Fibroblast of lung (primary cell): ENCODE data around the gene NPM1. TPM values are rescaled to one million over a fixed set of nuclear protein-coding genes. Genes with fewer than 3 reads are reported as not detected.
A peak's percentile ranks its signal among the peaks of the same experiment; 100 is the strongest.

Source experiments
- DNase-seq, 2 donors: peaks; one replicate each; pipeline versions ENCODE4 v3.0.0 to v3.0.0-alpha.2; 2010; ENCODE audit warnings: low read depth in 2 of 2
- H2AFZ ChIP-seq: 2 replicates; pipeline ENCODE4 v1.5.1; 2012; ENCODE audit warnings: low read length, control low read depth, inconsistent platforms
- H3K27ac ChIP-seq: 2 replicates; pipeline ENCODE4 v1.5.1; 2011; ENCODE audit warnings: low read length, control low read depth; ENCODE audit not compliant: insufficient read depth
- H3K27me3 ChIP-seq: 2 replicates; pipeline ENCODE4 v1.5.1; 2011; ENCODE audit warnings: mild to moderate bottlenecking, low read length; ENCODE audit not compliant: control insufficient read depth, insufficient read depth
- H3K36me3 ChIP-seq: 2 replicates; pipeline ENCODE4 v1.5.1; 2011; ENCODE audit warnings: low read length; ENCODE audit not compliant: control insufficient read depth, insufficient read depth
- H3K4me1 ChIP-seq: 2 replicates; pipeline ENCODE4 v1.5.1; 2011; ENCODE audit warnings: low read length; ENCODE audit not compliant: control insufficient read depth, insufficient read depth; ENCODE audit errors: extremely low read depth
- H3K4me2 ChIP-seq: 2 replicates; pipeline ENCODE4 v1.5.1; 2011; ENCODE audit warnings: low read length, control low read depth; ENCODE audit not compliant: insufficient read depth; ENCODE audit errors: extremely low read depth
- H3K4me3 ChIP-seq, 4 experiments: fragments of 200-600 bp in 1 of 4; sonication (generic) in 1 of 4; replicated peaks in 1 of 4; 2 replicates each; pipeline ENCODE4 v1.5.1; 2011 to 2016; ENCODE audit warnings: low read length in 4 of 4, low read depth in 3 of 4, mild to moderate bottlenecking in 3 of 4, control low read depth in 2 of 4, inconsistent platforms in 1 of 4, mixed read lengths in 1 of 4; ENCODE audit not compliant: insufficient read depth in 1 of 4; ENCODE audit errors: control extremely low read depth in 1 of 4
- H3K79me2 ChIP-seq: 2 replicates; pipeline ENCODE4 v1.5.1; 2012; ENCODE audit warnings: mild to moderate bottlenecking, low read length, inconsistent platforms; ENCODE audit not compliant: control insufficient read depth, insufficient read depth
- H3K9ac ChIP-seq: 2 replicates; pipeline ENCODE4 v1.5.1; 2011; ENCODE audit warnings: mild to moderate bottlenecking, low read length, control low read depth; ENCODE audit not compliant: insufficient read depth
- H3K9me3 ChIP-seq: 2 replicates; pipeline ENCODE4 v1.5.1; 2012; ENCODE audit warnings: low read depth, low read length; ENCODE audit not compliant: control insufficient read depth, insufficient read depth
- H4K20me1 ChIP-seq: 2 replicates; pipeline ENCODE4 v1.5.1; 2011; ENCODE audit warnings: low read length; ENCODE audit not compliant: control insufficient read depth, insufficient read depth; ENCODE audit errors: extremely low read depth
- CTCF ChIP-seq, 2 donors: IDR thresholded peaks in 1 of 2; conservative IDR thresholded peaks in 1 of 2; 1 replicate in 1 of 2; 2 replicates in 1 of 2; pipeline ENCODE4 v1.5.1; 2011 to 2012; ENCODE audit warnings: low read length in 2 of 2, control low read depth in 1 of 2, inconsistent platforms in 1 of 2, low read depth in 1 of 2, mild to moderate bottlenecking in 1 of 2
- EZH2 ChIP-seq: IDR thresholded peaks from 2 replicates; pipeline ENCODE4 v1.5.1; 2012; ENCODE audit warnings: low read length, control low read depth, mild to moderate bottlenecking; ENCODE audit errors: missing control alignments
- polyA plus RNA-seq, 2 donors: library from polyadenylated mRNA; depleted of rRNA in 1 of 2; stranded (reverse) in 1 of 2; unstranded in 1 of 2; fragments of >200 nt; gene quantifications; 2 replicates each; pipeline ENCODE4 v1.2.1, GENCODE V29; 2011 to 2012; ENCODE audit warnings: missing spikeins in 1 of 2
- total RNA-seq: library from RNA; depleted of rRNA; stranded (reverse); fragments of >200 nt; gene quantifications from 2 replicates; pipeline ENCODE4 v1.2.1, GENCODE V29; 2014

Gene NPM1
- total and polyA plus RNA-seq, 2 donors (not counting 1 experiment from before 2014, with no cell fraction given), result 1,067 to 4,158 TPM

GRCh38 chr5:171436804-171437285 lies 49.2 kb downstream of the NPM1 start:
- H3K36me3 ChIP-seq, result no peaks in the 10 kb centered on the region
- H3K27ac ChIP-seq, result no peak overlapping the region
- no peaks in the 10 kb centered on the region for H4K20me1 ChIP-seq
- no peak overlapping the region for H3K4me2 ChIP-seq
- H3K4me3 ChIP-seq, result no peak overlapping the region
- H3K79me2 ChIP-seq, result no peaks in the 10 kb centered on the region
- no peaks in the 10 kb centered on the region for H3K9me3 ChIP-seq
- no peaks in the 10 kb centered on the region for H3K27me3 ChIP-seq
- H2AFZ ChIP-seq, result no peak overlapping the region
- TF ChIP-seq CTCF (conservative IDR thresholded peaks at IDR 0.05 in 1 of 2, IDR thresholded peaks at IDR 0.05 in 1 of 2; ENCODE audit: low read depth in 1 of 2, low read length in 2 of 2) (no peak), EZH2 (no peak)
- no peaks in the 10 kb centered on the region for H3K4me1 ChIP-seq
- no peak for DNase-seq
- no peak overlapping the region for H3K9ac ChIP-seq

- H3K79me2 ChIP-seq, result no peaks in the 10 kb centered on the region
- TF ChIP-seq EZH2 (no peak), CTCF (conservative IDR thresholded peaks at IDR 0.05 in 1 of 2, IDR thresholded peaks at IDR 0.05 in 1 of 2; ENCODE audit: low read depth in 1 of 2, low read length in 2 of 2) (peak in 1 of 2 donors; percentile 14)
- no peaks in the 10 kb centered on the region for H3K27me3 ChIP-seq
- H3K4me1 ChIP-seq, result no peaks in the 10 kb centered on the region
- H3K4me3 ChIP-seq, result no peak overlapping the region
- no peaks in the 10 kb centered on the region for H3K36me3 ChIP-seq
- H3K27ac ChIP-seq, result no peak overlapping the region
- no peak for DNase-seq
- H3K9me3 ChIP-seq, result no peaks in the 10 kb centered on the region
- no peak overlapping the region for H3K4me2 ChIP-seq
- H3K9ac ChIP-seq, result no peak overlapping the region
- H2AFZ ChIP-seq, result no peak overlapping the region
- H4K20me1 ChIP-seq, result no peaks in the 10 kb centered on the region
These were observed 49.7 kb downstream of the NPM1 start for GRCh38 chr5:171437286-171437821.

- no peak overlapping the region for H2AFZ ChIP-seq
- H3K27me3 ChIP-seq, result no peaks in the 10 kb centered on the region
- H3K4me2 ChIP-seq, result no peak overlapping the region
- no peak overlapping the region for H3K27ac ChIP-seq
- H3K9ac ChIP-seq, result no peak overlapping the region
- no peaks in the 10 kb centered on the region for H3K79me2 ChIP-seq
- H4K20me1 ChIP-seq, result no peaks in the 10 kb centered on the region
- H3K9me3 ChIP-seq, result no peaks in the 10 kb centered on the region
- TF ChIP-seq CTCF (conservative IDR thresholded peaks at IDR 0.05 in 1 of 2, IDR thresholded peaks at IDR 0.05 in 1 of 2; ENCODE audit: low read depth in 1 of 2, low read length in 2 of 2) (no peak), EZH2 (no peak)
- no peak overlapping the region for H3K4me3 ChIP-seq
- H3K36me3 ChIP-seq, result no peaks in the 10 kb centered on the region
- H3K4me1 ChIP-seq, result no peaks in the 10 kb centered on the region
- no peak for DNase-seq
These were observed 51.1 kb downstream of the NPM1 start for GRCh38 chr5:171438738-171439137.
